SH-SY5Y (cell line): Measurements from ENCODE around the gene CNPPD1.

Experiments used
- GATA2 ChIP-seq: IDR thresholded peaks from 2 replicates; pipeline ENCODE4 v1.6.1; 2011; ENCODE audit warnings: mild to moderate bottlenecking, low read depth, low read length
- GATA3 ChIP-seq: IDR thresholded peaks from 2 replicates; pipeline ENCODE4 v1.6.1; 2011; ENCODE audit warnings: low read depth, mild to moderate bottlenecking, low read length, moderate library complexity

- TF ChIP-seq GATA2 (no peak), GATA3 (no peak)
These were observed 3.5 kb downstream of the CNPPD1 start for GRCh38 chr2:219173176-219173575.
